ENCODE measurements around the gene PIK3CD. TPM values are rescaled to one million over a fixed set of nuclear protein-coding genes. Genes with fewer than 3 reads are reported as not detected.

Gene PIK3CD
- total and polyA plus RNA-seq, 2 of the 8 experiments (the other 6 are each of a cell fraction or from before 2014, with no cell fraction given): 20.6 to 24.1 TPM

DNA sequence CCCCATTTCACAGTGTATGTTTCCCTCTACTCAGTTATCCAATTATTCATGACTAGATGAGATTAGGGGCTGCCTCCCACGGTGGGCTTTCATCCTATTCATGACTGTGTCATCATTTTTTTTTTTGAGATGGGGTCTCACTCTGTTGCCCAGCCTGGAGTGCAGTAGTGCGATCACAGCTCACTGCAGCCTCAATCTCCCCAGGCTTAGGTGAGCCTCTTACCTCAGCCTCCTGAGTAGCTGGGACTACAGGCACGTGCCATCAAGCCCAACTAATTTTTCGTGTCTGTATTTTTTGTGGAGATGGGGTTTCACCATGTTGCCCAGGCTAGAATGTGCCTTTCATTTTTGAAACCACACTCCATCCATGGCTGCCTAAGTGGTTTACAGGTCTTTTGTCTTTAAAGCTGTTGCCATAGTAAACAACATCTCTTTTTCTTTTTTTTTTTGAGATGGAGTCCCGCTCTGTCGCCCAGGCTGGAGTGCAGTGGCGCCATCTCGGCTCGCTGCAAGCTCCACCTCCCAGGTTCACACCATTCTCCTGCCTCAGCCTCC, 60.0 kb downstream of the PIK3CD start:
- DNase-seq (ENCODE audit: low read depth in 1 of 2, low spot score in 2 of 2): no peak
- H4K20me1 ChIP-seq (replicated peaks in 1 of 2; ENCODE audit: control insufficient read depth in 1 of 2, insufficient read depth in 2 of 2, low read length in 2 of 2): peaks cover 0 to 1% of the 10 kb centered on the region in 2 experiments
- no peak overlapping the region for H3K27ac ChIP-seq (ENCODE audit: low read depth, low read length)
- no peak overlapping the region for H2AK5ac ChIP-seq (ENCODE audit: low read depth, low read length)
- H3K4ac ChIP-seq (replicated peaks; ENCODE audit: insufficient read length, low read depth, low read length): no peak overlapping the region
- H3K27me3 ChIP-seq (replicated peaks in 1 of 4; ENCODE audit: control insufficient read depth in 3 of 4, extremely low read depth in 1 of 4, insufficient read depth in 3 of 4, low read length in 3 of 4): no peaks in the 10 kb centered on the region
- no peak overlapping the region for H2BK120ac ChIP-seq (replicated peaks; ENCODE audit: low read depth, low read length)
- 89% methylated on average over 9 of the region's 9 CpGs; no CpG with 5 or more reads in 1 of the 2 experiments for WGBS, 2 experiments (ENCODE audit: extremely low coverage in 1 of 2, insufficient coverage in 1 of 2, insufficient read length in 1 of 2, insufficient replicate concordance in 2 of 2, low coverage in 1 of 2, low lambda C conversion rate in 2 of 2, missing lambda C conversion rate in 1 of 2)
- H3K23me2 ChIP-seq (ENCODE audit: low read depth, low read length): no peaks in the 10 kb centered on the region
- no peak overlapping the region for H3K9ac ChIP-seq (replicated peaks in 1 of 4; ENCODE audit: extremely low read depth in 1 of 4, low read depth in 3 of 4, low read length in 3 of 4)
- H3K79me2 ChIP-seq (ENCODE audit: control insufficient read depth in 1 of 2, insufficient read depth in 2 of 2, low read length in 2 of 2): no peaks in the 10 kb centered on the region
- H3K4me1 ChIP-seq (replicated peaks in 1 of 4; ENCODE audit: control insufficient read depth in 3 of 4, insufficient read depth in 4 of 4, low read length in 3 of 4): peaks cover 4 to 26% (median 19%) of the 10 kb centered on the region in 4 experiments
- no peak for FAIRE-seq
- no peak overlapping the region for H3K4me2 ChIP-seq (ENCODE audit: insufficient read depth in 1 of 2, low read depth in 2 of 2, low read length in 2 of 2)
- POLR2A ChIA-PET (ENCODE audit: partially characterized antibody): interaction anchor here (0.9 kb wide), 1 partner anchor 58 kb away, joined by 3 read pairs; no protein-coding TSS in a partner anchor
- no peaks in the 10 kb centered on the region for H3K79me1 ChIP-seq (ENCODE audit: low read depth, low read length)
- CTCF ChIA-PET (ENCODE audit: partially characterized antibody): interaction anchor here (0.8 to 6.9 kb wide), 6 partner anchors 8 to 118 kb away, joined by 3 to 62 read pairs (median 4); no protein-coding TSS in a partner anchor
- H4K5ac ChIP-seq (ENCODE audit: insufficient read length, low read depth, low read length): no peak overlapping the region
- H2BK12ac ChIP-seq (ENCODE audit: low read depth, low read length): 0 out of 2 replicates have a peak overlapping the region, but pooled peaks have one; percentile 68
- H2BK5ac ChIP-seq (ENCODE audit: low read depth, low read length): no peak overlapping the region
- no peak overlapping the region for H2BK15ac ChIP-seq (ENCODE audit: low read length)
- no peak overlapping the region for H3K23ac ChIP-seq (ENCODE audit: insufficient read length)
- no peaks in the 10 kb centered on the region for H3K9me3 ChIP-seq (ENCODE audit: insufficient read depth in 2 of 2, low read depth in 1 of 2, low read length in 1 of 2)
- H2BK20ac ChIP-seq (ENCODE audit: low read length): no peak overlapping the region
- H3K4me3 ChIP-seq (ENCODE audit: extremely low read depth in 1 of 4, insufficient read depth in 2 of 4, low read depth in 3 of 4, low read length in 4 of 4): no peak overlapping the region
- no peak overlapping the region for H3K14ac ChIP-seq (ENCODE audit: insufficient read length)
- no peak overlapping the region for H3K18ac ChIP-seq (ENCODE audit: extremely low read depth, low read length)
- H2AFZ ChIP-seq (ENCODE audit: low read length): no peak overlapping the region
- H3K56ac ChIP-seq (replicated peaks; ENCODE audit: insufficient read length, low read depth, low read length): no peak overlapping the region
- no peak overlapping the region for H4K8ac ChIP-seq (ENCODE audit: extremely low read depth, insufficient read depth, low read length)
- H3K36me3 ChIP-seq (ENCODE audit: control insufficient read depth in 2 of 4, insufficient read depth in 4 of 4, low read length in 3 of 4): peaks cover 0 to 5% (median 3%) of the 10 kb centered on the region in 4 experiments; a peak in 4 of 8 replicates
- no peak overlapping the region for H4K91ac ChIP-seq (replicated peaks; ENCODE audit: insufficient read length, low read length)
- TF ChIP-seq TEAD4 (IDR thresholded peaks at IDR 0.05; ENCODE audit: low read depth, low read length): no peak
- no peak for TF ChIP-seq YY1 (IDR thresholded peaks at IDR 0.05; ENCODE audit: low read depth, low read length)
- TF ChIP-seq CHD2 (IDR thresholded peaks at IDR 0.05; ENCODE audit: low read length): no peak
- no peak for TF ChIP-seq CEBPB (IDR thresholded peaks at IDR 0.05; ENCODE audit: low read depth, low read length)
- TF ChIP-seq GTF2F1 (IDR thresholded peaks at IDR 0.05; ENCODE audit: borderline replicate concordance, low read depth, low read length): no peak
- TF ChIP-seq NRF1 (IDR thresholded peaks at IDR 0.05; ENCODE audit: low read depth, low read length): no peak
- no peak for TF ChIP-seq CREB1 (IDR thresholded peaks at IDR 0.05)
- TF ChIP-seq USF2 (IDR thresholded peaks at IDR 0.05; ENCODE audit: low read length): no peak
- no peak for TF ChIP-seq JUND (IDR thresholded peaks at IDR 0.05; ENCODE audit: low read length)
- TF ChIP-seq CBX8 (IDR thresholded peaks at IDR 0.05; ENCODE audit: borderline replicate concordance, low read depth, low read length): no peak
- no peak for TF ChIP-seq TAF7 (optimal IDR thresholded peaks at IDR 0.05; ENCODE audit: borderline replicate concordance, low read depth, low read length)
- no peak for TF ChIP-seq POLR2AphosphoS5 (IDR thresholded peaks at IDR 0.05; ENCODE audit: low read depth, low read length)
- TF ChIP-seq ATF3 (IDR thresholded peaks at IDR 0.05; ENCODE audit: insufficient read depth, low read depth, low read length): no peak

Data from H1 (cell line).